Measurements from ENCODE around the gene PBXIP1. TPM values are rescaled to one million over a fixed set of nuclear protein-coding genes. Genes with fewer than 3 reads are reported as not detected.

PBXIP1 gene
- total RNA-seq, 4 donors from 2014 or later: 11.1 to 51.1 (median 29.3) TPM

DNA sequence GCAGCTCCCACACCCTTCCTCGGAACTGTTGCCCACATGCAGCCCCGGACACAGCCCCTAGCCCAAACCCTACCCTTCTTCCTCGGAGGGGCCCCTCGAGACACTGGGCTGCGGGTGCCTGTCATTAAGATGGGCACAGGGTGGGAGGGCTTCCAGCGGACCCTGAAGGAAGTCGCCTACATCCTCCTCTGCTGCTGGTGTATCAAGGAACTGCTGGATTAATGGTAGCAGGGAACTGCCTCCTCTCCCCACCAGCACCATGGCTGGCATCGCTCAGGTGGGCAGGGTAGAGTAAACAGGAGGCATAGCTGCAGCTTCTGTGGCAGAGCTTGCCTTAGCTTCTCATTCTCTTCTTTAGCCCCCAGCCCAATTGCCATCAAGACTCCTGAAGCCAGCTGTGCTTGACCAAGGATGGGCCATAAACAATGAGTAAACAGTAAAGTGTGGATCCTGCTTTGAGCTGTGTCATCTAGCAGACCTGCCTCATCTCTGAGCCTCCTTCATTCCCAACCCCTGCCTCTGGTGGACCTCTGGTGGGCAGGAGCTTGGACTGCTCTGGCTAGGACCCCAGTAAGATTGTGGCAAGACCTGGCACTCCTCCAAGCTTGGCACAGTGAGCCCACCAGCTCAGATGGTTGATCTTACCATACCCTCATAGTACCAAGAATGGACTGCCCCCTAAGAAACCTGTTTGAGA is 37.8 kb upstream of the PBXIP1 start, which contains the start of gene LENEP:
Gene LENEP, plus strand, starts transcription at position 15 of the 697 bp plus-strand sequence. Its CDS starts 22 bp downstream, at position 37.
- Histone ChIP-seq H3K27me3 (no peaks in the 10 kb centered on the region), H3K27ac (peak within 1 kb of the TSS in 1 of 4 donors; percentile 13), H3K36me3 (peaks cover 7 to 48% (median 15%) of the 10 kb centered on the region in 3 donors), H3K4me3 (no peak within 1 kb of the TSS), H3K4me1 (peaks cover 3 to 41% (median 4%) of the 10 kb centered on the region in 3 donors), H3K9me3 (no peaks in the 10 kb centered on the region)
- intact Hi-C loops (cut with DNase I): no loop called here
- TF ChIP-seq POLR2A (IDR thresholded peaks at IDR 0.05) (no peak), CTCF (IDR thresholded peaks at IDR 0.05) (no peak)
- DNase-seq: no peak
- 80% methylated on average over 2 of the region's 8 CpGs; no CpG with 5 or more reads in 1 of the 2 donors for WGBS, 2 donors

- Histone ChIP-seq H3K36me3 (peaks cover 9 to 56% (median 15%) of the 10 kb centered on the region in 3 donors), H3K4me3 (no peak overlapping the region), H3K27ac (no peak overlapping the region), H3K27me3 (no peaks in the 10 kb centered on the region), H3K4me1 (peaks cover 0 to 41% (median 3%) of the 10 kb centered on the region in 3 donors), H3K9me3 (no peaks in the 10 kb centered on the region)
- intact Hi-C loops (cut with DNase I): no loop called here
- no peak for DNase-seq
- 80 to 88% methylated on average over 4 to 9 of the region's 14 CpGs for WGBS, 2 donors
- TF ChIP-seq POLR2A (IDR thresholded peaks at IDR 0.05) (no peak), CTCF (IDR thresholded peaks at IDR 0.05) (no peak)
Measured at GRCh38 chr1:154992721-154993571, 37.0 kb upstream of the PBXIP1 start.

GRCh38 chr1:154990276-154990675 is 34.4 kb upstream of the PBXIP1 start:
- Histone ChIP-seq H3K4me3 (no peak overlapping the region), H3K27me3 (no peaks in the 10 kb centered on the region), H3K36me3 (peaks cover 14 to 70% (median 15%) of the 10 kb centered on the region in 3 donors), H3K27ac (no peak overlapping the region), H3K4me1 (peaks cover 0 to 46% (median 3%) of the 10 kb centered on the region in 3 donors), H3K9me3 (no peaks in the 10 kb centered on the region)
- WGBS, 2 donors: 85 to 96% methylated on average over 5 to 8 of the region's 8 CpGs
- no peak for TF ChIP-seq POLR2A (IDR thresholded peaks at IDR 0.05)
- TF ChIP-seq CTCF (IDR thresholded peaks at IDR 0.05): no peak
- intact Hi-C loops (cut with DNase I): no loop called here
- DNase-seq: no peak

GRCh38 chr1:154989195-154989860 is 33.4 kb upstream of the PBXIP1 start:
- DNase-seq: no peak
- peaks cover 3 to 50% (median 3%) of the 10 kb centered on the region in 3 donors for H3K4me1 ChIP-seq
- H3K4me3 ChIP-seq: no peak overlapping the region
- 75% methylated on average over 2 of the region's 3 CpGs; no CpG with 5 or more reads in 1 of the 2 donors for WGBS, 2 donors
- peaks cover 14 to 70% (median 15%) of the 10 kb centered on the region in 3 donors for H3K36me3 ChIP-seq
- H3K27ac ChIP-seq: no peak overlapping the region
- no peaks in the 10 kb centered on the region for H3K27me3 ChIP-seq
- TF ChIP-seq POLR2A (IDR thresholded peaks at IDR 0.05): no peak
- TF ChIP-seq CTCF (IDR thresholded peaks at IDR 0.05): no peak
- H3K9me3 ChIP-seq: no peaks in the 10 kb centered on the region
- intact Hi-C loops (cut with DNase I): no loop called here
